Neural cell (in vitro differentiated cells): ENCODE results near the gene SLC2A13. TPM values are rescaled to one million over a fixed set of nuclear protein-coding genes. Genes with fewer than 3 reads are reported as not detected.

ENCODE experiments used
- H2AFZ ChIP-seq: fragments of 200-600, 300-800 bp; sonication (generic), shearing (Covaris generic); 2 replicates; pipeline ENCODE4 v1.6.0; 2014; ENCODE audit warnings: low read depth, mild to moderate bottlenecking, antibody characterized with exemption, low read length, moderate library complexity
- H3F3A ChIP-seq: fragments of 200-600 bp; shearing (Covaris generic); 2 replicates; pipeline ENCODE4 v1.6.1; 2016; ENCODE audit warnings: mild to moderate bottlenecking, moderate library complexity, mixed read lengths, antibody characterized with exemption, low read length; ENCODE audit not compliant: insufficient read depth, poor library complexity, severe bottlenecking
- H3K27ac ChIP-seq: fragments of 200-600, 300-800 bp; sonication (generic), shearing (Covaris generic); 2 replicates; pipeline ENCODE4 v1.5.1; 2014; ENCODE audit warnings: mild to moderate bottlenecking, low read length, moderate library complexity
- H3K27me3 ChIP-seq: fragments of 300-800, 200-600 bp; sonication (generic), shearing (Covaris generic); 2 replicates; pipeline ENCODE4 v1.6.0; 2014; ENCODE audit warnings: mild to moderate bottlenecking, low read depth, low read length, moderate library complexity; ENCODE audit not compliant: insufficient read depth
- H3K36me3 ChIP-seq: fragments of 300-800, 200-600 bp; sonication (generic), shearing (Covaris generic); 2 replicates; pipeline ENCODE4 v1.5.1; 2014; ENCODE audit warnings: mild to moderate bottlenecking, antibody characterized with exemption, low read length, moderate library complexity; ENCODE audit not compliant: insufficient read depth
- H3K4me2 ChIP-seq: fragments of 300-800, 200-600 bp; sonication (generic), shearing (Covaris generic); 2 replicates; pipeline ENCODE4 v1.6.0; 2014; ENCODE audit warnings: mild to moderate bottlenecking, low read length
- H3K4me3 ChIP-seq: fragments of 300-800, 200-600 bp; sonication (generic), shearing (Covaris generic); 2 replicates; pipeline ENCODE4 v1.5.1; 2014; ENCODE audit warnings: mild to moderate bottlenecking, low read length, moderate library complexity
- H3K79me2 ChIP-seq: fragments of 200-600 bp; shearing (Covaris generic); replicated peaks from 2 replicates; pipeline ENCODE4 v1.6.0; 2014; ENCODE audit warnings: mild to moderate bottlenecking, low read length, moderate library complexity; ENCODE audit not compliant: insufficient read depth
- H3K9ac ChIP-seq: fragments of 300-800, 200-600 bp; sonication (generic), shearing (Covaris generic); 2 replicates; pipeline ENCODE4 v1.6.1; 2016; ENCODE audit warnings: mild to moderate bottlenecking, low read length, mixed read lengths
- H3K9me2 ChIP-seq: fragments of 200-600 bp; shearing (Covaris generic); 2 replicates; pipeline ENCODE4 v1.6.1; 2016; ENCODE audit warnings: mild to moderate bottlenecking, low read length, mixed read lengths; ENCODE audit not compliant: insufficient read depth
- H3K9me3 ChIP-seq: fragments of 200-600, 300-800 bp; sonication (generic), shearing (Covaris generic); 2 replicates; pipeline ENCODE4 v1.6.1; 2016; ENCODE audit warnings: mild to moderate bottlenecking, mixed run types, low read length, moderate library complexity, mixed read lengths
- H4K20me1 ChIP-seq: fragments of 200-600 bp; shearing (Covaris generic); 2 replicates; pipeline ENCODE4 v1.6.1; 2016; ENCODE audit warnings: mild to moderate bottlenecking, mixed run types; ENCODE audit not compliant: insufficient read depth
- EP300 ChIP-seq: fragments of 450-650 bp; conservative IDR thresholded peaks from 2 replicates; pipeline ENCODE4 v1.6.1; 2014; ENCODE audit warnings: antibody characterized with exemption, mild to moderate bottlenecking, moderate library complexity; ENCODE audit not compliant: poor library complexity, severe bottlenecking
- EZH2 ChIP-seq: fragments of 200-600, 300-800 bp; shearing (Covaris generic), sonication (generic); IDR thresholded peaks from 2 replicates; pipeline ENCODE4 v1.6.1; 2014; ENCODE audit warnings: antibody characterized with exemption, low read length, borderline replicate concordance, mild to moderate bottlenecking; ENCODE audit not compliant: insufficient read depth, poor library complexity, severe bottlenecking
- MXI1 ChIP-seq: fragments of 450-650 bp; conservative IDR thresholded peaks from 2 replicates; pipeline ENCODE4 v1.6.1; 2014; ENCODE audit warnings: antibody characterized with exemption, mild to moderate bottlenecking; ENCODE audit not compliant: poor library complexity, severe bottlenecking
- POLR2AphosphoS5 ChIP-seq: IDR thresholded peaks from 2 replicates; pipeline ENCODE4 v1.6.1; 2012
- RAD21 ChIP-seq: fragments of 450-650 bp; conservative IDR thresholded peaks from 2 replicates; pipeline ENCODE4 v1.6.1; 2014; ENCODE audit warnings: antibody characterized with exemption, mild to moderate bottlenecking, moderate library complexity
- SMC3 ChIP-seq: fragments of 450-650 bp; conservative IDR thresholded peaks from 2 replicates; pipeline ENCODE4 v1.6.1; 2014; ENCODE audit warnings: antibody characterized with exemption, mild to moderate bottlenecking, moderate library complexity; ENCODE audit not compliant: poor library complexity
- TAF1 ChIP-seq: IDR thresholded peaks from 2 replicates; pipeline ENCODE4 v1.6.1; 2012; ENCODE audit warnings: low read depth
- polyA plus RNA-seq: library from polyadenylated mRNA; depleted of rRNA; stranded (reverse); fragments of >200 nt; gene quantifications from 2 replicates; pipeline ENCODE4 v1.2.3, GENCODE V29; 2014
- TF ChIP-seq, protein P1 (sequence below): IDR thresholded peaks from 2 replicates; pipeline ENCODE4 v1.6.1; 2012; ENCODE audit warnings: borderline replicate concordance
- TF ChIP-seq, protein P2 (sequence below): fragments of 450-650 bp; IDR thresholded peaks from 2 replicates; pipeline ENCODE4 v1.5.1; 2014; ENCODE audit warnings: antibody characterized with exemption, mild to moderate bottlenecking, moderate library complexity; ENCODE audit not compliant: poor library complexity, severe bottlenecking

Gene SLC2A13
- polyA plus RNA-seq, 1 donor from 2014 or later, result 10.7 TPM

- Histone ChIP-seq H2AFZ (no peak overlapping the region), H3K4me2 (no peak overlapping the region), H3K9me3 (no peaks in the 10 kb centered on the region), H4K20me1 (no peaks in the 10 kb centered on the region), H3K9me2 (no peaks in the 10 kb centered on the region), H3K79me2 (no peaks in the 10 kb centered on the region), H3K36me3 (no peaks in the 10 kb centered on the region), H3F3A (no peaks in the 10 kb centered on the region), H3K4me3 (no peak overlapping the region), H3K9ac (no peak overlapping the region), H3K27me3 (no peaks in the 10 kb centered on the region), H3K27ac (no peak overlapping the region)
- no peak for TF ChIP-seq SMC3
- no peak for TF ChIP-seq MXI1
These were observed 133.8 kb downstream of the SLC2A13 start for GRCh38 chr12:39972119-39972518.

GRCh38 chr12:39971348-39971747, 134.5 kb downstream of the SLC2A13 start:
- no peak for TF ChIP-seq MXI1
- TF ChIP-seq TAF1, result no peak
- TF ChIP-seq, protein P1, sequence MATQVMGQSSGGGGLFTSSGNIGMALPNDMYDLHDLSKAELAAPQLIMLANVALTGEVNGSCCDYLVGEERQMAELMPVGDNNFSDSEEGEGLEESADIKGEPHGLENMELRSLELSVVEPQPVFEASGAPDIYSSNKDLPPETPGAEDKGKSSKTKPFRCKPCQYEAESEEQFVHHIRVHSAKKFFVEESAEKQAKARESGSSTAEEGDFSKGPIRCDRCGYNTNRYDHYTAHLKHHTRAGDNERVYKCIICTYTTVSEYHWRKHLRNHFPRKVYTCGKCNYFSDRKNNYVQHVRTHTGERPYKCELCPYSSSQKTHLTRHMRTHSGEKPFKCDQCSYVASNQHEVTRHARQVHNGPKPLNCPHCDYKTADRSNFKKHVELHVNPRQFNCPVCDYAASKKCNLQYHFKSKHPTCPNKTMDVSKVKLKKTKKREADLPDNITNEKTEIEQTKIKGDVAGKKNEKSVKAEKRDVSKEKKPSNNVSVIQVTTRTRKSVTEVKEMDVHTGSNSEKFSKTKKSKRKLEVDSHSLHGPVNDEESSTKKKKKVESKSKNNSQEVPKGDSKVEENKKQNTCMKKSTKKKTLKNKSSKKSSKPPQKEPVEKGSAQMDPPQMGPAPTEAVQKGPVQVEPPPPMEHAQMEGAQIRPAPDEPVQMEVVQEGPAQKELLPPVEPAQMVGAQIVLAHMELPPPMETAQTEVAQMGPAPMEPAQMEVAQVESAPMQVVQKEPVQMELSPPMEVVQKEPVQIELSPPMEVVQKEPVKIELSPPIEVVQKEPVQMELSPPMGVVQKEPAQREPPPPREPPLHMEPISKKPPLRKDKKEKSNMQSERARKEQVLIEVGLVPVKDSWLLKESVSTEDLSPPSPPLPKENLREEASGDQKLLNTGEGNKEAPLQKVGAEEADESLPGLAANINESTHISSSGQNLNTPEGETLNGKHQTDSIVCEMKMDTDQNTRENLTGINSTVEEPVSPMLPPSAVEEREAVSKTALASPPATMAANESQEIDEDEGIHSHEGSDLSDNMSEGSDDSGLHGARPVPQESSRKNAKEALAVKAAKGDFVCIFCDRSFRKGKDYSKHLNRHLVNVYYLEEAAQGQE, result no peak
- no peak for TF ChIP-seq EP300
- no peak for TF ChIP-seq RAD21
- no peak for TF ChIP-seq POLR2AphosphoS5
- TF ChIP-seq EZH2, result no peak
- no peak for TF ChIP-seq SMC3
- TF ChIP-seq, protein P2, sequence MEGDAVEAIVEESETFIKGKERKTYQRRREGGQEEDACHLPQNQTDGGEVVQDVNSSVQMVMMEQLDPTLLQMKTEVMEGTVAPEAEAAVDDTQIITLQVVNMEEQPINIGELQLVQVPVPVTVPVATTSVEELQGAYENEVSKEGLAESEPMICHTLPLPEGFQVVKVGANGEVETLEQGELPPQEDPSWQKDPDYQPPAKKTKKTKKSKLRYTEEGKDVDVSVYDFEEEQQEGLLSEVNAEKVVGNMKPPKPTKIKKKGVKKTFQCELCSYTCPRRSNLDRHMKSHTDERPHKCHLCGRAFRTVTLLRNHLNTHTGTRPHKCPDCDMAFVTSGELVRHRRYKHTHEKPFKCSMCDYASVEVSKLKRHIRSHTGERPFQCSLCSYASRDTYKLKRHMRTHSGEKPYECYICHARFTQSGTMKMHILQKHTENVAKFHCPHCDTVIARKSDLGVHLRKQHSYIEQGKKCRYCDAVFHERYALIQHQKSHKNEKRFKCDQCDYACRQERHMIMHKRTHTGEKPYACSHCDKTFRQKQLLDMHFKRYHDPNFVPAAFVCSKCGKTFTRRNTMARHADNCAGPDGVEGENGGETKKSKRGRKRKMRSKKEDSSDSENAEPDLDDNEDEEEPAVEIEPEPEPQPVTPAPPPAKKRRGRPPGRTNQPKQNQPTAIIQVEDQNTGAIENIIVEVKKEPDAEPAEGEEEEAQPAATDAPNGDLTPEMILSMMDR, result no peak
- Histone ChIP-seq H3K9me3 (no peaks in the 10 kb centered on the region), H4K20me1 (no peaks in the 10 kb centered on the region), H3K27ac (no peak overlapping the region), H3K27me3 (no peaks in the 10 kb centered on the region), H3K9me2 (no peaks in the 10 kb centered on the region), H2AFZ (no peak overlapping the region), H3K4me2 (no peak overlapping the region), H3K36me3 (no peaks in the 10 kb centered on the region), H3K4me3 (no peak overlapping the region), H3K79me2 (no peaks in the 10 kb centered on the region), H3K9ac (no peak overlapping the region), H3F3A (no peaks in the 10 kb centered on the region)

GRCh38 chr12:39966721-39967120, 139.2 kb downstream of the SLC2A13 start:
- no peak overlapping the region for H3K27ac ChIP-seq

More at GRCh38 chr12:39966721-39967120, 139.2 kb downstream of the SLC2A13 start:
- Histone ChIP-seq H3K36me3 (no peaks in the 10 kb centered on the region), H3K9me2 (no peaks in the 10 kb centered on the region), H4K20me1 (no peaks in the 10 kb centered on the region), H3F3A (no peaks in the 10 kb centered on the region), H3K79me2 (no peaks in the 10 kb centered on the region), H3K9ac (no peak overlapping the region), H2AFZ (no peak overlapping the region), H3K4me2 (no peak overlapping the region), H3K27me3 (no peaks in the 10 kb centered on the region), H3K4me3 (no peak overlapping the region), H3K9me3 (no peaks in the 10 kb centered on the region)
- TF ChIP-seq TAF1 (no peak), EP300 (no peak), EZH2 (no peak), RAD21 (no peak), SMC3 (no peak), MXI1 (no peak), POLR2AphosphoS5 (no peak)
- TF ChIP-seq, protein P1, result no peak
- TF ChIP-seq, protein P2, result no peak
